ENCODE measurements around the gene CBX8. TPM values are rescaled to one million over a fixed set of nuclear protein-coding genes. Genes with fewer than 3 reads are reported as not detected.

Gene CBX8
- total and polyA plus RNA-seq, 4 donors: 4.8 to 9.3 (median 5.5) TPM

DNA sequence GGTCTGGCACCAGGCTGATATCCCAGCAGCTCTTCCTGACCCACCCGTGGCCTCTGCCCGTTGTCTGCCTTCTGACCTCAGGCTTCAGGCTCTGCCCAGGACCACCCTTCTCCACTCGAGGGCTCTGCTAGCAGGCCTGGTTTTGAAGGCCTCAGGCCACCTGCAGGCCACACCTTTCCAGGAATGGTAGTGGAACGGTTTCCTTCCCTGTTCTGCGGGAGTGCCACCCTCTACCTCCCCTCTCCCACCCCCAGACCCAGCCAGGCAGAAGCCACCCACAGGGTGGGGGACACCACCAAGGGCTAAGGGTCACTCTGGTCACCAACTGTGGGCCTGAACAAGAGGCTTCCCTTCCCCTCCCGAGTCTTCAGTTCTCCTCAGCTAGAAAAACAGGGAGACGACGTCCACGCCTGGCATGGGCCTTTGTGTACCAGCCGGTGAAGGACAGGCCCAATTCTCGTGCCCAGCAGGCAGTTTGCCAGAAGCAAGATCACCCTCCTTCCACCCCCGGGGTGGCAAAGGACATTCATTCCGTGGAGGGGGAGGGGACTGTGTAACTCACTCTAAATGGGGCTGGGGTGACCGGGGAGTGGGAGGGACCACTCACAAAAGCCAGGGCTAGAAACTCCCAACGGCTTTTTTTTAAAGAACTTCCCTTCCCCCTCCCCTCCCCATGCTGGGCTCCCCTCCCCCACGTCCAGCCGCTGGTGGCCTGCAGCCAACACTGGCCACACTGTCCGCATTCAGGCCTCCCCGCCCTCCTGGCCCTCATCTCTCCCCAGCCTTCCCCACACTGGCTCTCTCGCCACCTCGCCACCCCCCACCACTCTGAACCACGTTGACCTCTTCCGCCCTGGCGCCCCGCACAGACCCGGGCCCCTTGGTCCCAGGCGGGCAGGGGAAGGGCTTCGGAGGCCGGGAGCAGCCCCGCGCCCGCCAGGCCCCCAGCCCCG is 34.7 kb upstream of the CBX8 start:
- H3K27ac ChIP-seq (ENCODE audit: low read depth in 1 of 2, low read length in 1 of 2): peak overlapping the region; percentile 48 to 50
- no peak overlapping the region for H3K9ac ChIP-seq (ENCODE audit: insufficient read depth in 1 of 2, low read length in 2 of 2)
- DNase-seq (peak; percentile 83 to 87 (median 87)), ATAC-seq (ENCODE audit: insufficient read depth, low FRiP score) (peak; percentile 13)
- H3K27me3 ChIP-seq (ENCODE audit: control insufficient read depth in 3 of 3, insufficient read depth in 3 of 3, low read length in 2 of 3): no peaks in the 10 kb centered on the region
- H3K36me3 ChIP-seq (ENCODE audit: control insufficient read depth in 4 of 4, insufficient read depth in 4 of 4, low read length in 4 of 4): peaks cover 0 to 24% (median 8%) of the 10 kb centered on the region in 4 donors
- 24 to 25% methylated on average over 30 to 33 of the region's 33 CpGs for WGBS, 2 donors
- TF ChIP-seq, protein P1, sequence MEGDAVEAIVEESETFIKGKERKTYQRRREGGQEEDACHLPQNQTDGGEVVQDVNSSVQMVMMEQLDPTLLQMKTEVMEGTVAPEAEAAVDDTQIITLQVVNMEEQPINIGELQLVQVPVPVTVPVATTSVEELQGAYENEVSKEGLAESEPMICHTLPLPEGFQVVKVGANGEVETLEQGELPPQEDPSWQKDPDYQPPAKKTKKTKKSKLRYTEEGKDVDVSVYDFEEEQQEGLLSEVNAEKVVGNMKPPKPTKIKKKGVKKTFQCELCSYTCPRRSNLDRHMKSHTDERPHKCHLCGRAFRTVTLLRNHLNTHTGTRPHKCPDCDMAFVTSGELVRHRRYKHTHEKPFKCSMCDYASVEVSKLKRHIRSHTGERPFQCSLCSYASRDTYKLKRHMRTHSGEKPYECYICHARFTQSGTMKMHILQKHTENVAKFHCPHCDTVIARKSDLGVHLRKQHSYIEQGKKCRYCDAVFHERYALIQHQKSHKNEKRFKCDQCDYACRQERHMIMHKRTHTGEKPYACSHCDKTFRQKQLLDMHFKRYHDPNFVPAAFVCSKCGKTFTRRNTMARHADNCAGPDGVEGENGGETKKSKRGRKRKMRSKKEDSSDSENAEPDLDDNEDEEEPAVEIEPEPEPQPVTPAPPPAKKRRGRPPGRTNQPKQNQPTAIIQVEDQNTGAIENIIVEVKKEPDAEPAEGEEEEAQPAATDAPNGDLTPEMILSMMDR (IDR thresholded peaks at IDR 0.05; ENCODE audit: control extremely low read depth, extremely low read depth): no peak
- H3K9me3 ChIP-seq (ENCODE audit: control insufficient read depth in 4 of 4, insufficient read depth in 3 of 4, low read length in 3 of 4): no peaks in the 10 kb centered on the region
- H3K4me1 ChIP-seq (ENCODE audit: control insufficient read depth in 5 of 5, insufficient read depth in 5 of 5, low read length in 5 of 5): peaks cover 8 to 71% (median 40%) of the 10 kb centered on the region in 5 donors
- no peak overlapping the region for H3K4me3 ChIP-seq

DNA sequence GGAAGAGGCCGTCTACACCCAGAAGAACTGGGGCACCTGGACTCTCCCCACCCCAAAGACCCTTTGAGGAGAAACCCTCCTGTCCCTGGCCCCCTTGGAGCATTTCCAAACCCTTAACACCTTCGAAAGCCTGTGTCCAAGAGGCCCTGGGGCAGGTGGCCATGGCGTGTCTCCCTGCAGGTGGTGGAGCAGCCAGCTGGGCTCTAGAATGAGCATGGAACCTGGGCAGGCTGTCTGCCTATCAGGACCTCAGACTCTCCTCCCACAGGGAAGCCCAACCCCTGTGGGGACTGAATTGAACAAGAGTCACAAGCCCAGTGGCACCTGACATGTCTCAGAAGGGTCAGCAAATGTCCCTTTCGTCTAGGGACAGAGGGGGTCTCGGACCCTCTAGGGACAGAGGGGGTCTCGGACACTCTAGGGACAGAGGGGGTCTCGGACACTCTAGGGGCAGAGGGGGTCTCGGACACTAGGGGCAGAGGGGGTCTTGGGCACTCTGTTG is 33.9 kb upstream of the CBX8 start:
- DNase-seq: no peak
- Histone ChIP-seq H3K27me3 (ENCODE audit: control insufficient read depth in 3 of 3, insufficient read depth in 3 of 3, low read length in 2 of 3) (no peaks in the 10 kb centered on the region), H3K36me3 (ENCODE audit: control insufficient read depth in 4 of 4, insufficient read depth in 4 of 4, low read length in 4 of 4) (peaks cover 0 to 24% (median 8%) of the 10 kb centered on the region in 4 donors), H3K27ac (ENCODE audit: low read depth in 1 of 2, low read length in 1 of 2) (no peak overlapping the region), H3K4me1 (ENCODE audit: control insufficient read depth in 5 of 5, insufficient read depth in 5 of 5, low read length in 5 of 5) (peaks cover 8 to 68% (median 39%) of the 10 kb centered on the region in 5 donors), H3K4me3 (no peak overlapping the region), H3K9me3 (ENCODE audit: control insufficient read depth in 4 of 4, insufficient read depth in 3 of 4, low read length in 3 of 4) (no peaks in the 10 kb centered on the region), H3K9ac (ENCODE audit: insufficient read depth in 1 of 2, low read length in 2 of 2) (no peak overlapping the region)
- TF ChIP-seq, protein P1 (IDR thresholded peaks at IDR 0.05; ENCODE audit: control extremely low read depth, extremely low read depth): no peak
- no peak for ATAC-seq (ENCODE audit: insufficient read depth, low FRiP score)
- WGBS, 2 donors: 89 to 93% methylated on average over 8 of the region's 8 CpGs

DNA sequence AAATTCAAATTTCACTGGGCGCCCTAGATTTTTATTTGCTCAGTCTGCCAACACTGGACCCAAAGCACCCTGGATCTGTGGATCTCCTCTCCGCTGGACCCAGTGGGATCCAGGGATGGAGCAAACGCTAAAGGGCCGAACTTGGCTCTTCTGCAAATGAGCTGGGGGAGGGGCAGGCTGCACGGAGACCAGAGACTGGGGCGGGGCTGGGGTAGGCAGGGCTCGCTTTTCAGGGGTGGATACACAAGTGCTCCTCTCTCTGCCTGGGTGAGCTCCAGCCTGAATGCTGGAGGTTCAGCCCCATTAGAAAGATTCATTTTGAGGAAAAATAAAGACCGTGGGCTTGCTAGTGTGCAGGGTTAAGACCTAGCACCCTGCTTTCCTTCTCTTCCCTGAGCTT is 33.4 kb upstream of the CBX8 start:
- 72 to 75% methylated on average over 8 of the region's 8 CpGs for WGBS, 2 donors
- DNase-seq: no peak
- TF ChIP-seq, protein P1 (IDR thresholded peaks at IDR 0.05; ENCODE audit: control extremely low read depth, extremely low read depth): no peak
- Histone ChIP-seq H3K4me1 (ENCODE audit: control insufficient read depth in 5 of 5, insufficient read depth in 5 of 5, low read length in 5 of 5) (peaks cover 8 to 63% (median 35%) of the 10 kb centered on the region in 5 donors), H3K9me3 (ENCODE audit: control insufficient read depth in 4 of 4, insufficient read depth in 3 of 4, low read length in 3 of 4) (no peaks in the 10 kb centered on the region), H3K36me3 (ENCODE audit: control insufficient read depth in 4 of 4, insufficient read depth in 4 of 4, low read length in 4 of 4) (peaks cover 0 to 19% (median 8%) of the 10 kb centered on the region in 4 donors), H3K27ac (ENCODE audit: low read depth in 1 of 2, low read length in 1 of 2) (no peak overlapping the region), H3K4me3 (no peak overlapping the region), H3K9ac (ENCODE audit: insufficient read depth in 1 of 2, low read length in 2 of 2) (no peak overlapping the region), H3K27me3 (ENCODE audit: control insufficient read depth in 3 of 3, insufficient read depth in 3 of 3, low read length in 2 of 3) (no peaks in the 10 kb centered on the region)
- ATAC-seq (ENCODE audit: insufficient read depth, low FRiP score): no peak
